ENCODE measurements around the gene FOXE1. TPM values are rescaled to one million over a fixed set of nuclear protein-coding genes. Genes with fewer than 3 reads are reported as not detected.

Gene FOXE1
- total RNA-seq, 4 donors from 2014 or later: not detected

DNA sequence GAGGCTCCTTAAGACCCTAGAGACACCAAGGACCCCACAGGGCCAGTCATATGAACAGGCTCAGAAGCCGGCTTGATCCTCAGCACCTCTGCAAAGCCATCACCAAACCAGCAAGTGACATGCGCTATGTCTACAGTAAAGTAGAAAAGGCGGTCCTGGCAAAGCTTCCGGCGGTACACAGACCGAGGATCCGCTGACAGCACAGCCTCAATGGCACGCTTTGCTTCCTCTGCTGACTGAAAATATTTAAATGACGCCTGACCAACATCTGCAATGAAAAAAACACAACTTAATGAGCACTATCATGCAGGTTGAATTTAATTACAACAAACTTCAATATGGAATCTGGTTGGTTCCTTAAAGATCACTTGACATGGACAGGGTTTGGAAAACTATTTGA lies 51.7 kb downstream of the FOXE1 start:
- ATAC-seq (ENCODE audit: low FRiP score) (no peak), DNase-seq (ENCODE audit: low spot score) (no peak)
- TF ChIP-seq, protein P1, sequence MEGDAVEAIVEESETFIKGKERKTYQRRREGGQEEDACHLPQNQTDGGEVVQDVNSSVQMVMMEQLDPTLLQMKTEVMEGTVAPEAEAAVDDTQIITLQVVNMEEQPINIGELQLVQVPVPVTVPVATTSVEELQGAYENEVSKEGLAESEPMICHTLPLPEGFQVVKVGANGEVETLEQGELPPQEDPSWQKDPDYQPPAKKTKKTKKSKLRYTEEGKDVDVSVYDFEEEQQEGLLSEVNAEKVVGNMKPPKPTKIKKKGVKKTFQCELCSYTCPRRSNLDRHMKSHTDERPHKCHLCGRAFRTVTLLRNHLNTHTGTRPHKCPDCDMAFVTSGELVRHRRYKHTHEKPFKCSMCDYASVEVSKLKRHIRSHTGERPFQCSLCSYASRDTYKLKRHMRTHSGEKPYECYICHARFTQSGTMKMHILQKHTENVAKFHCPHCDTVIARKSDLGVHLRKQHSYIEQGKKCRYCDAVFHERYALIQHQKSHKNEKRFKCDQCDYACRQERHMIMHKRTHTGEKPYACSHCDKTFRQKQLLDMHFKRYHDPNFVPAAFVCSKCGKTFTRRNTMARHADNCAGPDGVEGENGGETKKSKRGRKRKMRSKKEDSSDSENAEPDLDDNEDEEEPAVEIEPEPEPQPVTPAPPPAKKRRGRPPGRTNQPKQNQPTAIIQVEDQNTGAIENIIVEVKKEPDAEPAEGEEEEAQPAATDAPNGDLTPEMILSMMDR (IDR thresholded peaks at IDR 0.05): no peak

DNA sequence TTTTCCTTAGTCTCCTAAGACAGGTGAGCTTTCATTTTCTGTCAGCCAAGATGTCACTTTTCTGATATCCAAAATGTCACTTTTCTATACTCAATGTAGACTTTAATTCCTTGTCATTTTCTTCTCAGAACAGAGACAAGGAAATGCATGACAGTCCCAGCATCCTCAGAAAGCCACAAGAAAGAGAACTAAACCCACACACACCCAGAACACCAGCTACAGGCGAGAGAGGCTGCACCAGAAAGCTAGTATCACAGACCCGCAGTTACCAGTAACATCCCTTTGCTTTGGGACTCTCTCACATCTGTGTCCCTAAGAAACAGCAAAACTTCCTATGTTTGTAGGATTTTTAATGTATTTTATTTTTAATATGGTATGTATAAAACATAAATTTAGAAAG lies 52.2 kb downstream of the FOXE1 start:
- TF ChIP-seq, protein P1 (IDR thresholded peaks at IDR 0.05): no peak
- DNase-seq (ENCODE audit: low spot score) (no peak), ATAC-seq (ENCODE audit: low FRiP score) (no peak)

Other genes starting within 250 kb of the FOXE1 start
- gene TSTD2, start 219.9 kb upstream of the FOXE1 start, total RNA-seq: 10 to 100 TPM; 13.8 to 21.9 (median 19.4) TPM
- gene NCBP1, start 219.4 kb upstream of the FOXE1 start, total RNA-seq: 10 to 100 TPM; 15.9 to 26.5 (median 18.5) TPM
- 10 to 100 TPM in 3 of 4 donors, 1 to 10 TPM in 1; 8.3 to 15.1 (median 12.9) TPM for gene XPA, start 155.9 kb upstream of the FOXE1 start, total RNA-seq
- gene TRMO, start 69.3 kb downstream of the FOXE1 start, total RNA-seq: 10 to 100 TPM; 22.3 to 31.2 (median 24.3) TPM
- 1 to 10 TPM in 1 of 4 donors, under 1 TPM in 2, not detected in 1; 0.19 to 1.1 (median 0.44) TPM for gene HEMGN, start 84.9 kb downstream of the FOXE1 start, total RNA-seq
- 10 to 100 TPM; 28.5 to 49.0 (median 48.5) TPM for gene ANP32B, start 130.1 kb downstream of the FOXE1 start, total RNA-seq
- 100 to 1,000 TPM in 1 of 4 donors, 10 to 100 TPM in 3; 57.1 to 104 (median 60.4) TPM for gene NANS, start 203.5 kb downstream of the FOXE1 start, total RNA-seq